ENCODE measurements around the gene C17orf100. TPM values are rescaled to one million over a fixed set of nuclear protein-coding genes. Genes with fewer than 3 reads are reported as not detected.

C17orf100 gene
- total RNA-seq, 1 experiment from 2014 or later = 0.70 TPM

DNA sequence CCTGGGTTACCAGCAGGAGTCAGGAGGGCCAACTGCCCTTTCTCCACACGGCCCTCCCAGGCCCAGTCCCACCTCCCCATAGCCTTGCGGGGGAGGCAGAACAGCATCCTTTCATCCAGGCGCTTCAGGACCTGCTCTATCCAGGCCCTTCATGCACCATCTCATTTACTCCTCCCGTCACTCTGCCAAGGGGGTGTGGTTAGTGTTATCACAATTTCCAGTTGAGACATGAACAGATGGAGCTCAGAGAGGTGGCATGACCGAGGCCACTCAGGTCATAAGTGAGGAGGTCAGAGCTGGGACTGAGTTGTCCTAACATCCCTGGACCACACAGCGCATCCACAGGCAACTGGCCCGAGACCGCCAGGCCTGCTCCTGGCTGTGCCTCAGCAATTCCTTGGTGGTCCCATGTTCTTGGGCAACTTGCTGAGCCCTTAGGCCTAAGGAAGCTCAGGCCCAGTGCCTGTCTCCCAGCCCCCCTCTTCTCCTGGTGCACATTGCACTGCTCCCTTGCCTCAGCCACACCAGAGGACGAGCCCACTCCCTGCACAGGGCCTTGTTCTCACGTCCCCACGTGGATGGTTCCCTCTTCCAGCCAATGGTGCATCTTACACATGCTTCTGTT lies 23.8 kb downstream of the C17orf100 start:
- no peak overlapping the region for H2AK5ac ChIP-seq (ENCODE audit: insufficient read length, low read length)
- Mint-ChIP-seq H3K27ac (no peak overlapping the region), H3K4me3 (no peak overlapping the region), H3K9me3 (no peaks in the 10 kb centered on the region), H3K27me3 (ENCODE audit: low read depth) (peaks cover 2% of the 10 kb centered on the region; the same call in 1 of the 2 replicates), H3K4me1 (peaks cover 2 to 5% of the 10 kb centered on the region in 2 experiments; a peak in 2 of 4 replicates), H3K36me3 (ENCODE audit: insufficient read depth in 1 of 3, low read depth in 3 of 3) (no peaks in the 10 kb centered on the region; a peak in 1 of 7 replicates)
- no peaks in the 10 kb centered on the region for H3K79me1 ChIP-seq (ENCODE audit: insufficient read depth, low read depth, low read length, poor library complexity, severe bottlenecking)
- no peak overlapping the region for H2BK120ac ChIP-seq (ENCODE audit: low read depth, low read length, poor library complexity, severe bottlenecking)
- no peak overlapping the region for H2AFZ ChIP-seq (ENCODE audit: low read length)
- H3K27me3 ChIP-seq (ENCODE audit: insufficient read depth, low read length) = no peaks in the 10 kb centered on the region; the same call in 1 of the 2 replicates
- H3K4me1 ChIP-seq (ENCODE audit: insufficient read depth, low read length) = no peaks in the 10 kb centered on the region
- H2BK12ac ChIP-seq (ENCODE audit: insufficient read length, low read depth, low read length) = no peak overlapping the region
- TF ChIP-seq, protein P1, sequence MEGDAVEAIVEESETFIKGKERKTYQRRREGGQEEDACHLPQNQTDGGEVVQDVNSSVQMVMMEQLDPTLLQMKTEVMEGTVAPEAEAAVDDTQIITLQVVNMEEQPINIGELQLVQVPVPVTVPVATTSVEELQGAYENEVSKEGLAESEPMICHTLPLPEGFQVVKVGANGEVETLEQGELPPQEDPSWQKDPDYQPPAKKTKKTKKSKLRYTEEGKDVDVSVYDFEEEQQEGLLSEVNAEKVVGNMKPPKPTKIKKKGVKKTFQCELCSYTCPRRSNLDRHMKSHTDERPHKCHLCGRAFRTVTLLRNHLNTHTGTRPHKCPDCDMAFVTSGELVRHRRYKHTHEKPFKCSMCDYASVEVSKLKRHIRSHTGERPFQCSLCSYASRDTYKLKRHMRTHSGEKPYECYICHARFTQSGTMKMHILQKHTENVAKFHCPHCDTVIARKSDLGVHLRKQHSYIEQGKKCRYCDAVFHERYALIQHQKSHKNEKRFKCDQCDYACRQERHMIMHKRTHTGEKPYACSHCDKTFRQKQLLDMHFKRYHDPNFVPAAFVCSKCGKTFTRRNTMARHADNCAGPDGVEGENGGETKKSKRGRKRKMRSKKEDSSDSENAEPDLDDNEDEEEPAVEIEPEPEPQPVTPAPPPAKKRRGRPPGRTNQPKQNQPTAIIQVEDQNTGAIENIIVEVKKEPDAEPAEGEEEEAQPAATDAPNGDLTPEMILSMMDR (conservative IDR thresholded peaks at IDR 0.05) = no peak
- H3T11ph ChIP-seq (ENCODE audit: low read length) = no peak overlapping the region
- H3K27ac ChIP-seq (ENCODE audit: insufficient read length, low read depth, low read length) = no peak overlapping the region
- H4K20me1 ChIP-seq (ENCODE audit: control insufficient read depth, insufficient read depth, insufficient read length) = no peaks in the 10 kb centered on the region
- whole genome bisulfite sequencing (ENCODE audit: extremely low coverage, insufficient read length, low lambda C conversion rate) = no CpG with 5 or more reads among the region's 11 CpGs
- H4K8ac ChIP-seq (replicated peaks; ENCODE audit: insufficient read length, low read depth, low read length) = no peak overlapping the region
- H3K4me2 ChIP-seq (ENCODE audit: insufficient read depth, insufficient read length, low read length) = no peak overlapping the region
- H3K9ac ChIP-seq (ENCODE audit: extremely low read depth, insufficient read length, low read length) = no peak overlapping the region
- no peak overlapping the region for H2BK5ac ChIP-seq (ENCODE audit: insufficient read length, low read length)
- H4K5ac ChIP-seq (ENCODE audit: insufficient read length, low read depth, low read length) = no peak overlapping the region
- H2BK15ac ChIP-seq (ENCODE audit: low read depth, low read length) = no peak overlapping the region
- H3K79me2 ChIP-seq (ENCODE audit: insufficient read depth, low read length) = no peaks in the 10 kb centered on the region
- H3K14ac ChIP-seq (ENCODE audit: insufficient read depth, low read length) = no peak overlapping the region
- no peak for DNase-seq
- no peak overlapping the region for H2BK20ac ChIP-seq (ENCODE audit: low read depth, low read length, poor library complexity, severe bottlenecking)
- no peak overlapping the region for H3K18ac ChIP-seq (ENCODE audit: insufficient read length, low read depth, low read length)
- H4K91ac ChIP-seq (ENCODE audit: insufficient read length, low read depth, low read length) = no peak overlapping the region
- no peak overlapping the region for H3K56ac ChIP-seq (ENCODE audit: insufficient read length, low read depth, low read length)
- no peak overlapping the region for H3K4ac ChIP-seq (ENCODE audit: low read depth, low read length)
- no peaks in the 10 kb centered on the region for H3K9me3 ChIP-seq (ENCODE audit: control insufficient read depth, low read depth, low read length)
- no peaks in the 10 kb centered on the region for H3K23me2 ChIP-seq (ENCODE audit: insufficient read length, low read depth, low read length, poor library complexity, severe bottlenecking)
- H3K23ac ChIP-seq (ENCODE audit: insufficient read length, low read depth, low read length) = no peak overlapping the region

All from H9 (cell line).